Measurements from ENCODE around the gene TCEANC2.

The TCEANC2 gene

DNA sequence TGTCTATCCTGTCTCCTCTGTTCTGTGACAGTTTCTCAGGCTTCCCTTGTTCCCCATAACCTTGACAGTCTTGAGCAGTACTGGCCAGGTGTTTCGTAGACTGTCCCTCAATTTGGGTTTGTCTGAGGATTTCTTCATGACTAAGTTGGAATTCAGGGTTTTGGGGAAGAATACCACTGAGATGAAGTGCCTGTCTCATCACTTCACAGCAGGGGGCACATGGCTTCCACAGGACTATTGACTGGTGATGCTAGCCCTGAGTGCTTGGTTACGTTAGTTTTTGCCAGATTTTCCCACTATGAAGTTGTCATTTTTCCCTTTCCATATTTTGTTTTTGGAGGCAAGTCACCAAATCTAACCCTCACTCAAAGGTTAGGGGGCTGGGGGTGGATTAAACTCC is 53.7 kb downstream of the TCEANC2 start:
- Histone ChIP-seq H3K27me3 (ENCODE audit: control insufficient read depth, insufficient read depth, low read length) (no peaks in the 10 kb centered on the region), H3K36me3 (ENCODE audit: control insufficient read depth, insufficient read depth, low read length) (no peaks in the 10 kb centered on the region), H3K4me2 (ENCODE audit: low read length) (no peak overlapping the region), H3K27ac (no peak overlapping the region), H3K4me1 (no peaks in the 10 kb centered on the region), H2AFZ (no peak overlapping the region), H3K4me3 (ENCODE audit: low read depth, low read length) (no peak overlapping the region), H3K79me2 (no peaks in the 10 kb centered on the region), H3K9me3 (ENCODE audit: control insufficient read depth, low read length) (no peaks in the 10 kb centered on the region), H3K9ac (no peak overlapping the region)
- TF ChIP-seq, protein P1, sequence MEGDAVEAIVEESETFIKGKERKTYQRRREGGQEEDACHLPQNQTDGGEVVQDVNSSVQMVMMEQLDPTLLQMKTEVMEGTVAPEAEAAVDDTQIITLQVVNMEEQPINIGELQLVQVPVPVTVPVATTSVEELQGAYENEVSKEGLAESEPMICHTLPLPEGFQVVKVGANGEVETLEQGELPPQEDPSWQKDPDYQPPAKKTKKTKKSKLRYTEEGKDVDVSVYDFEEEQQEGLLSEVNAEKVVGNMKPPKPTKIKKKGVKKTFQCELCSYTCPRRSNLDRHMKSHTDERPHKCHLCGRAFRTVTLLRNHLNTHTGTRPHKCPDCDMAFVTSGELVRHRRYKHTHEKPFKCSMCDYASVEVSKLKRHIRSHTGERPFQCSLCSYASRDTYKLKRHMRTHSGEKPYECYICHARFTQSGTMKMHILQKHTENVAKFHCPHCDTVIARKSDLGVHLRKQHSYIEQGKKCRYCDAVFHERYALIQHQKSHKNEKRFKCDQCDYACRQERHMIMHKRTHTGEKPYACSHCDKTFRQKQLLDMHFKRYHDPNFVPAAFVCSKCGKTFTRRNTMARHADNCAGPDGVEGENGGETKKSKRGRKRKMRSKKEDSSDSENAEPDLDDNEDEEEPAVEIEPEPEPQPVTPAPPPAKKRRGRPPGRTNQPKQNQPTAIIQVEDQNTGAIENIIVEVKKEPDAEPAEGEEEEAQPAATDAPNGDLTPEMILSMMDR (IDR thresholded peaks at IDR 0.05), result no peak

DNA sequence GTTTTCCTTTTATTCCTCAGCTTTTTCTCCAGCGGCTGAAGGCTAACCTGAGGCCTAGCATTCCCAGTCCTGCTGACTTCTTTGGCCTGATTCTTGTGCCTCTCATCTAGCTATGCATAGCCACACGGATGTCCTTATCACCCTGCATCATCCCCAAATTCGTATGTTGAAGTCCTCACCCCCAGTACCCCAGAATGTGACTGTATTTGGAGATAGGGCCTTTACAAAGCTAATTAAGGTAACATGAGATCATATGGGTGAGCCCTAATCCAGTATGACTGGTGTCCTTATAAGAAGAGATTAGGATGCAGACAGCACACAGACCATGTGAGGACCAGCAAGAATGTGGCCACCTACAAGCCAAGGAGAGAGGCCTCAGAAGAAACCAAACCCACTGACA is 54.7 kb downstream of the TCEANC2 start:
- Histone ChIP-seq H3K4me1 (no peaks in the 10 kb centered on the region), H3K4me2 (ENCODE audit: low read length) (no peak overlapping the region), H3K9ac (no peak overlapping the region), H3K27ac (no peak overlapping the region), H3K27me3 (ENCODE audit: control insufficient read depth, insufficient read depth, low read length) (no peaks in the 10 kb centered on the region), H3K9me3 (ENCODE audit: control insufficient read depth, low read length) (no peaks in the 10 kb centered on the region), H3K36me3 (ENCODE audit: control insufficient read depth, insufficient read depth, low read length) (no peaks in the 10 kb centered on the region), H3K79me2 (no peaks in the 10 kb centered on the region), H2AFZ (no peak overlapping the region), H3K4me3 (ENCODE audit: low read depth, low read length) (no peak overlapping the region)
- TF ChIP-seq, protein P1 (IDR thresholded peaks at IDR 0.05), result no peak

DNA sequence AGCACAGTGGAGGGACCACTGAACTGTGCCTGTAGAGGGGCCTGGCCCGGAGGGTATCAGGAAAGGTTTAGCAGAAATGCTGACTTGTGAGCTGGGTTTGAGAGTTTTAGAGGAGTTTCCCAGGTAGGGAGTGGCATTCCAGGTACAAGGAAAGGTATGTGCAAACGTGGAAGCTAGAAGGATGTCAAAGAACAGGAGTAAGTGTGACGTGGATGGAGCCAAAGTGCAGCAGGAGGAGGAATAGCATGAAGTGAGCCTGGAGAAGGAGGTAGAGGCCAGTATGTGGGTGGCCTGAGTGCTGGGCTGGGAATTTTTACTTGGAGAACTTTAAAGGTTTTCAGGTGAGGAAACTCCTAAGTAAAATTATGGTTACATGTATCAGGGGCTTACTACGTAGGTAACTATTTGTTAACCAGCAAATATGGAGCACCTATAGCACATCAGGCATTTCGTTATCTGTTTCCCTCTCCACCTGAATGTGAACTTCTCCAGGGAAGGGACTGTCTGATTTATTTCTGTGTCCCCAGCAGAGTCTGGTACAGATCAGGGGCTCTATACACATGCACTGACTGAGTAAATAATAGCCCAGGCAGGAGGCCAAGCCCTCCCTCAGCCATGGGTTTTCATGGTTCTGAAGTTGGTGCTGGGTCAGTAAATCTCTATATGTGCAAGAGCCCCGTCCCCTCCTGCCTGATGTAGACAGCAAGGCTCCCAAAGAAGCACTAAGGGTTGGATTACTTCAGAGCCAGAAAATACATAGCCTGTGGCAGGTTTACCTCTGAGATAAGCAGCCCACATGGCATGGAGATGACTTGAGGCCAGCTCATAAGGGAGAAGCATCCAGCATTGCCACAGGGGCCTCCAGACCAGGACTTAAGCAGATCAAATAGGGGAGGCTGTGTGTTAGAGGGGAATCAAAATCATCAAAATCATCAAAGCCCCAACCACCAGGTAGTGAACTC is 56.0 kb downstream of the TCEANC2 start:
- H3K4me2 ChIP-seq (ENCODE audit: low read length), result no peak overlapping the region
- no peaks in the 10 kb centered on the region for H3K27me3 ChIP-seq (ENCODE audit: control insufficient read depth, insufficient read depth, low read length)
- no peak overlapping the region for H3K4me3 ChIP-seq (ENCODE audit: low read depth, low read length)
- TF ChIP-seq, protein P1 (IDR thresholded peaks at IDR 0.05), result no peak
- no peaks in the 10 kb centered on the region for H3K4me1 ChIP-seq
- H3K79me2 ChIP-seq, result no peaks in the 10 kb centered on the region
- H3K9ac ChIP-seq, result no peak overlapping the region
- no peaks in the 10 kb centered on the region for H3K36me3 ChIP-seq (ENCODE audit: control insufficient read depth, insufficient read depth, low read length)
- H3K27ac ChIP-seq, result no peak overlapping the region
- no peaks in the 10 kb centered on the region for H3K9me3 ChIP-seq (ENCODE audit: control insufficient read depth, low read length)
- H2AFZ ChIP-seq, result no peak overlapping the region

DNA sequence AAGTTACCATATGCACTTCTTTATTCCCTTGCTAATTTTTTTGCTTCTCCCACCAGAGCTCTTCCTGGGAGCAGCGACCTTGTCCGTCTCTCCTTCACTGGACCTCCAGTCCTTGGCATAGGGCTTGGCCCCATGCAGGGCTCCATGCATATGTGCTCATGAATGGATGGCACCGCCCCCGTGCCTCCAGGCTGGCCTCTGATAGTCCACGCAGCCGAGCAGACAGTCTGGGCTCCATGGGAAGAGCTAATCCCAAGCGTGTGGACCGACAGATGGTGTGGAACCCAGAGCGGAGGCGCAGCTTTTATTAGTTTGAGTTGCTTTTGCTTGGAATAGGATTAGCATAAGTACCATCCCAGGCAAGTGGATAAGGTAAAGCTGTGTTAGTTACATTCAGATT is 57.6 kb downstream of the TCEANC2 start:
- H3K27me3 ChIP-seq (ENCODE audit: control insufficient read depth, insufficient read depth, low read length), result no peaks in the 10 kb centered on the region

More for the DNA sequence above, 57.6 kb downstream of the TCEANC2 start:
- no peaks in the 10 kb centered on the region for H3K9me3 ChIP-seq (ENCODE audit: control insufficient read depth, low read length)
- H3K9ac ChIP-seq, result no peak overlapping the region
- H3K4me2 ChIP-seq (ENCODE audit: low read length), result no peak overlapping the region
- H3K36me3 ChIP-seq (ENCODE audit: control insufficient read depth, insufficient read depth, low read length), result no peaks in the 10 kb centered on the region
- no peak overlapping the region for H3K4me3 ChIP-seq (ENCODE audit: low read depth, low read length)
- no peak overlapping the region for H2AFZ ChIP-seq
- H3K79me2 ChIP-seq, result no peaks in the 10 kb centered on the region
- no peaks in the 10 kb centered on the region for H3K4me1 ChIP-seq
- TF ChIP-seq, protein P1 (IDR thresholded peaks at IDR 0.05), result no peak
- H3K27ac ChIP-seq, result no peak overlapping the region
